NCI-H524 treated with DMSO at 0.1 percent for 48 hours (cell line): ENCODE results near the gene RCSD1.

Experiments
- DNase-seq: peaks from one replicate; lab custom pipeline; 2025; lab: John Stamatoyannopoulos, UW

Gene RCSD1

DNA sequence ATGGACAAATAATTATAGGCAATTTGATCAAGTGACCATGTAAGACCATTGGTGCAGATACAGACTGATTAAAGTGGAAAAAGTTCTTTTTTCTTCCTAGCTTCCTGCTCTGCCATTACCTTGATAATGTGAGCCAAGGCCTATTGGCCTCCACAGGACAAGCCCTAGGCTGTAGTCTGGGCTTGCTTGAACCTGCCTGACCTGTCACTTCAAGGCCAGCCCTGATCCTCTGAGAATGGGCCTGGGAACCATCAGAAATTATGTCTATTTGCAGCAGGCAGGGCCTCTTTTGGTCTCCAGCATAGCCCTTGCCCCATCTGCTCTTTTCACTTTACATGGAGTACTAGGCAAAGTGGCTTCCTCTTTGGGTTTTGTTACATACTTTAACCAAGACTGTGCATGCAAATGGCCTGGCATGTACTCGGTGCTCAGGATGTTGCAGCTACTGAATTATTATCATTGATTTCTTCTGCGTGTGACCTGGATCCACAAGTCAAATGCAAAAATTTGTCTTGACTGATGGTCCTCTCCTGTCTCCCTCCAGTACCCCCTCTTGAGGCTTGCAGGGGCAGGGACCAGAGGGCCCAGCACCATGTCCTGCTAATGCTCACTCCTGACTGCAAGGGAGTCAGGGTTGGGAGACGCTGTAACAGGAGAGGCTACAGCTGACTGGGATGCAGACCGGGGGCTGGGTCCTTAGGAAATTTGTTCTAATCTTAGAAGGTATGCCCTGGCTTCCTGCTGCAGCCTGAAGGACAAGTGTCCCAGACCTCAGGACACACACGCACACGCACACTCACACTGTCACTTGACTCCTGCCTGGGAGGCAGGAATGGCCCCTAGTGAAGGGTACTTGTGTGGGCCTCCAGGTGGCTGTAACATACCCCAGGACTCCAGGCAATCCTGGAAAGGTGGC is 39.4 kb downstream of the RCSD1 start:
- DNase-seq, result no peak

- no peak for DNase-seq
These were observed 40.5 kb downstream of the RCSD1 start for GRCh38 chr1:167670563-167670962.

DNA sequence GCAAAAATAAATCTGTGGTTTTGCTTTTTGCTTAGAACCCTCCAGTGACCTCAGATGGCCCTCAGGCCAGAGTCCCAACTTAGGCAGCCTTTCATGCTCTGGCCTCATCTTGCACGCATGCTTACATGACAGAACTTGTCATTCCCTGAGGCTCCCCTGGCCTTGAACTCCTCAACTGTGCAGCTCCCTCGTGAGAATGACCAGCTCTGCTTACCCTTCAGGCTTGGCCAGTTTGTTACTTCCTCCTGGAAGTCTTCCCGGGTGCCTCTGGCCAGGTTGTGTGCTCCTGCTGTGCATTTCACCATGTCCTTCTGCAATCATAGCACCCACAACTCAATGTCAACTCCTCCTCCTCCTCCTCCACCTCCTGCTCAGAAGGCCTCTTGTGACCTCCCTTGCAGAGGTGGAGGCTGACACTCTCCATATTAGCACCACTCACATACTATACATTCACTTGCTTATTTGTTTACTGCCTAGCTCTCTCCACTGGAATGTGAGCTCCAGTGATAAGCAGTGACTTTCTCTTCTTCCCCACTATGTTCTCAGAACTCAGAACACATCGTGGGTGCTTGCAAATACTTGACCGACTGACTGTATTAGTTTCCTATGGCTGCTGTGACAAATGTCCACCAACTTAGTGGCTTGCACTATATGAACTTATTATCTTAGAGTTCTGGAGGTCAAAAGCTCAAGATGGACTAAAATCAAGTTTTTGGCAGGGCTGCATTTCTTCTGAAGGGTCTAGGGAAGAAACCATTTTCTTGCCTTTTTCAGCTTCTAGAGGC is 41.9 kb downstream of the RCSD1 start:
- DNase-seq, result no peak

GRCh38 chr1:167672831-167673230 is 42.8 kb downstream of the RCSD1 start:
- no peak for DNase-seq

- DNase-seq, result no peak
These were observed 43.2 kb downstream of the RCSD1 start for GRCh38 chr1:167673265-167673664.

- DNase-seq, result no peak
These were observed 44.1 kb downstream of the RCSD1 start for GRCh38 chr1:167674156-167674555.

- no peak for DNase-seq
These were observed 45.4 kb downstream of the RCSD1 start for GRCh38 chr1:167675440-167675839.

- no peak for DNase-seq
These were observed 46.3 kb downstream of the RCSD1 start for GRCh38 chr1:167676205-167676915.

GRCh38 chr1:167676916-167677848 is 47.1 kb downstream of the RCSD1 start:
- no peak for DNase-seq

DNA sequence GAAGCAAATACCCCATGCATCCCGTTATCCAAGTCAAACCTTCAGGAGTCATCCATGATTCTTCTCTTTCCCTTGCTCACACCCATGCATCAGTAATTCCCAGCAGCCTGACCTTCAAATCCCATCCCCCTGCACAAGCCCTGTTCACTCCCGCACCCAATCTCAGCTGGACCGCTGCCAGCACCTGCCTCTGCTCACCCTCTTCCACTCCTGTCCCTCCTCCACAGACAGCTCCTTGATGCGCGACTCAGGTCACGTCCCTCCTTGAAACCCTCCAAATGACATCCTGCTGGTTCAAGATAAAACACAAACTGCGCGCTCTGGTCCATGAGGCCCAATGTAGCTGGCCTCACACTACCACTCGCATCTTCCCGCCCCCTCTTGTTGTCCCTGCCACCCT is 48.4 kb downstream of the RCSD1 start:
- DNase-seq, result no peak

DNA sequence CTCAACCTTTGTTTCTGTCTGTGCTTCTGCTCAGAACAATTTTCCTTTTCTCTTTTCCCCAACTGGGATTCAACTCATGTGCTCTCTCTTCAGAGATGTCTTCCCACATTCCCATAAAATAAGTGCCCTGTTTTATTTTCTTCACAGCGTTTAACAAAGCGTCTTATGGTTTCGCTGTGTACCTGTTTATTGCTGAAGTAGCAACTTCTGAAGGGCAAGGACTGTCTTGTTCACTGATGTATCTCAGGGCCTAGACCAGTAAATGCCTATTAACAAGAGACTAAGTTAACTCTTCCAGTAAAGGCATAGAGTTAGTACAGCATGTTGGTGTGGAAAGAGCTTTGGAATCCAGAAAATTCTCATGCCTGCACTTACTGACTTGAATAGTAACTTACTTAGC is 48.8 kb downstream of the RCSD1 start:
- no peak for DNase-seq

DNA sequence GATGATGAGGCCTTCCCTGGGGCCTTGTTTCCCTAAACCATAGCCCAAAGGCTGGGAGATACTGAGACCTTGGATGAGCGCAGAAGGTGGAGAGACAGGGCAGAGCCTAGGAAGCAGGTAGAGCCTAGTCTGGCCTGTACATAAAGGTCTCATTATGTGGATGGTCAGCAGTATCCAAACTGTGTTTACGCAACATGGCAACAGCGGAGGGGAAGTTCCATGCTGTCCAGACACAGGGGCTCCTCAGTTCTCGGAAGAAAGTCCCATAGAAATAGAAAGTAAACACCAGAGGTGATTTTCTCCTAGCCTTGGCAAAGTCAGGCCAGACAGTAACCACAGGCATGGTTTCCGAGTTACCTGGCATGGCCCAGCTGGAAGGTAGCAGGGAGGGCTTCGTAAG is 49.7 kb downstream of the RCSD1 start:
- DNase-seq, result no peak

GRCh38 chr1:167681024-167681423 is 51.0 kb downstream of the RCSD1 start:
- no peak for DNase-seq

DNA sequence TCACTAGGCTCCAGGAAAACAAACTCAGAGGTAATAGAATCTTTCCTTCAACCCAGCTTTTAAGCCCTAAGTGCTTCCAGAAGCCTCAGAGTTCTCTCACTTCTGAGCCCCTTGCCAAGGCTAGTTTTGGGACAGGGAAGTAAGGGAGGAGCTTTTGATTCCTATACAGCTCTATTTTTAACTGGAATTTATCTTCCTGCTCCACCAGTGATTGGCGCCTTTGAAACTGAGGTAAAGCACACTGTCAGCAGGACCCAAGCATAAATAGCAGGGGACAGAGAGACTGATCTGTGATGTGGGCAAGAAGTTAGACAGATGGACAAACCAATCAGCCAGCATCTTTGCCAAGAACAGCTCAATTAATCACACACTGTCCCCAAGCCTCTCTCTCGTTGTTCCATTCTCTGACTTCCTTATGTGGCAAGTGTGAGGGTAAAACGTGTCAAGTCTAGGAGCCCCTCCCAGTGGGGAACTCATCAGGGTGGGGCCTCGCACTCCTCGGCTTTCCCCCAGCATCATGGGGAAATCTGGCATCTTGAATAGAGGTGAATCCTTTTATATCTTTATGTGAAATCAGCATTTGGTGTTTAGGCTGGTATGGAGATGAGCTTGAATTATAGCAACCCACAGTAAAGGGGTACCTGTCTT is 51.5 kb downstream of the RCSD1 start:
- no peak for DNase-seq

- no peak for DNase-seq
These were observed 53.2 kb downstream of the RCSD1 start for GRCh38 chr1:167683226-167683625.

GRCh38 chr1:167683641-167684502 is 53.8 kb downstream of the RCSD1 start:
- DNase-seq, result no peak

GRCh38 chr1:167685844-167686243 is 55.8 kb downstream of the RCSD1 start:
- no peak for DNase-seq

- DNase-seq, result no peak
These were observed 58.0 kb downstream of the RCSD1 start for GRCh38 chr1:167687919-167688519.

GRCh38 chr1:167689567-167689920 is 59.5 kb downstream of the RCSD1 start:
- DNase-seq, result no peak

GRCh38 chr1:167690053-167690452 is 60.0 kb downstream of the RCSD1 start:
- DNase-seq, result no peak
